ENCODE results near the gene SMG1.
"Not testable (repeated sequence)": the region's sequence is repeated elsewhere in the genome, so short reads cannot be mapped to it uniquely, and the experiment has no call there.

The SMG1 gene

GRCh38 chr16:18759598-18760520 lies 166.3 kb downstream of the SMG1 start:
- DNase-seq (ENCODE audit: low read depth) = not testable (repeated sequence)

- DNase-seq (ENCODE audit: low read depth) = not testable (repeated sequence)
These were observed 168.1 kb downstream of the SMG1 start for GRCh38 chr16:18757960-18758660.

- not testable (repeated sequence) for DNase-seq (ENCODE audit: low read depth)
These were observed 169.6 kb downstream of the SMG1 start for GRCh38 chr16:18756639-18757038.
